Duodenal mucosa (tissue), 2 donors: ENCODE measurements around the gene ZNHIT3.
A peak's percentile ranks its signal among the peaks of the same experiment; 100 is the strongest.

Source experiments
- H3K27ac ChIP-seq: one replicate; pipeline ENCODE4 v1.7.0; 2013; ENCODE audit warnings: low read depth, low read length
- H3K27me3 ChIP-seq, 2 donors: one replicate each; pipeline ENCODE4 v1.7.0; 2013; ENCODE audit warnings: low read length in 2 of 2, control low read depth in 1 of 2; ENCODE audit not compliant: insufficient read depth in 2 of 2, control insufficient read depth in 1 of 2
- H3K36me3 ChIP-seq, 2 donors: one replicate each; pipeline ENCODE4 v1.7.0; 2013; ENCODE audit warnings: low read length in 2 of 2, control low read depth in 1 of 2; ENCODE audit not compliant: insufficient read depth in 2 of 2, control insufficient read depth in 1 of 2
- H3K4me1 ChIP-seq, 2 donors: one replicate each; pipeline ENCODE4 v1.7.0; 2013; ENCODE audit warnings: low read length in 2 of 2, control low read depth in 1 of 2; ENCODE audit not compliant: insufficient read depth in 2 of 2, control insufficient read depth in 1 of 2
- H3K4me3 ChIP-seq, 2 donors: one replicate each; pipeline ENCODE4 v1.7.0; 2013; ENCODE audit warnings: low read length in 2 of 2, low read depth in 1 of 2
- H3K9ac ChIP-seq, 2 donors: one replicate each; pipeline ENCODE4 v1.7.0; 2013; ENCODE audit warnings: low read length in 2 of 2, low read depth in 1 of 2
- H3K9me3 ChIP-seq, 2 donors: one replicate each; pipeline ENCODE4 v1.7.0; 2013; ENCODE audit warnings: low read length in 2 of 2, control low read depth in 1 of 2; ENCODE audit not compliant: control insufficient read depth in 1 of 2

ZNHIT3 gene

DNA sequence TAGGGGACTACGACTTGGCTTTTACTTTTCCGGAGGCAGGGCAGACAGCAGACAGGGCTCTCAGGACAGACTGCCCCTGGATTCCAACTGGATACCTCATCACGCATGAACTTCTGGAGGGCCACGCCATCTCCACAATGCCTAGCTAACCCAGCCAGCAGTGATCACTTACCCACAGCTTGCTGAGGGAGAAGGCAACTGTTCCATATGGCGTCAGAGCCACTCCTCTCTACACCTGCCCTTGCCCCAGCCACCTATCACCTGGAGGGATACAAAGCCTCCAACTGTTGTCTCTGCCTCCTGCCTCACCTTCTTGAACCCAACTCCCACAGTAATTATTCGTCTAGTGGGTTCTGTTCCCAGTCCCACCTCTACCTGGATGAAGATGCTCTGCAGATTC is 39.4 kb downstream of the ZNHIT3 start:
- H3K27me3 ChIP-seq, result no peaks in the 10 kb centered on the region
- no peak overlapping the region for H3K9ac ChIP-seq
- H3K4me3 ChIP-seq, result no peak overlapping the region
- no peak overlapping the region for H3K27ac ChIP-seq
- no peaks in the 10 kb centered on the region for H3K9me3 ChIP-seq
- H3K36me3 ChIP-seq, result peaks cover 31 to 54% of the 10 kb centered on the region in 2 donors
- H3K4me1 ChIP-seq, result no peaks in the 10 kb centered on the region

- Histone ChIP-seq H3K9me3 (no peaks in the 10 kb centered on the region), H3K27ac (no peak overlapping the region), H3K4me1 (no peaks in the 10 kb centered on the region), H3K9ac (no peak overlapping the region), H3K4me3 (no peak overlapping the region), H3K27me3 (no peaks in the 10 kb centered on the region), H3K36me3 (peaks cover 38 to 67% of the 10 kb centered on the region in 2 donors)
Observed at GRCh38 chr17:36527621-36528250, 41.3 kb downstream of the ZNHIT3 start.

DNA sequence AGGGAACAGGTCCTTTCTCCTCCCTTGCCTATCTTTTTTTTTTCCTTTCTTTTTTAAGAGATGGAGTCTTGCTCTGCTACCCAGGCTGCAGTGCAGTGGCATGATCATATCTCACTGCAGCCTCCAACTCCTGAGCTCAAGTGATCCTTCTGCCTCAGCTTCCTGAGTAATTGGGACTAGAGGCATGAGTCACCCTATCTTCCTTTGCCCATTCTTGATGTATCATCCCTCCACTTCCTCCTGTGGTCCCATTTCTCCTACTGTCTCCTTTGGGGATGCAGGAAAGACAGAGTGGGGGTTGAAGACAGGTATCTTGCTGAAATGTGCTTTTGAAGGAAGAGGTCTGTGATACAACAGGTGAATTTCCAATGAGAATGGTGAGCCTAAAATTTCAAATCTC is 42.6 kb downstream of the ZNHIT3 start:
- Histone ChIP-seq H3K27me3 (no peaks in the 10 kb centered on the region), H3K9me3 (no peaks in the 10 kb centered on the region)

GRCh38 chr17:36532435-36532975 is 46.0 kb downstream of the ZNHIT3 start:
- Histone ChIP-seq H3K9ac (no peak overlapping the region), H3K27me3 (no peaks in the 10 kb centered on the region), H3K4me3 (no peak overlapping the region), H3K9me3 (no peaks in the 10 kb centered on the region), H3K4me1 (peaks cover 5 to 15% of the 10 kb centered on the region in 2 donors), H3K36me3 (peaks cover 20 to 43% of the 10 kb centered on the region in 2 donors), H3K27ac (no peak overlapping the region)

More for the DNA sequence above, 42.6 kb downstream of the ZNHIT3 start:
- Histone ChIP-seq H3K4me1 (peaks cover 0 to 9% of the 10 kb centered on the region in 2 donors), H3K27ac (no peak overlapping the region), H3K36me3 (peaks cover 41 to 67% of the 10 kb centered on the region in 2 donors), H3K9ac (no peak overlapping the region), H3K4me3 (no peak overlapping the region)

DNA sequence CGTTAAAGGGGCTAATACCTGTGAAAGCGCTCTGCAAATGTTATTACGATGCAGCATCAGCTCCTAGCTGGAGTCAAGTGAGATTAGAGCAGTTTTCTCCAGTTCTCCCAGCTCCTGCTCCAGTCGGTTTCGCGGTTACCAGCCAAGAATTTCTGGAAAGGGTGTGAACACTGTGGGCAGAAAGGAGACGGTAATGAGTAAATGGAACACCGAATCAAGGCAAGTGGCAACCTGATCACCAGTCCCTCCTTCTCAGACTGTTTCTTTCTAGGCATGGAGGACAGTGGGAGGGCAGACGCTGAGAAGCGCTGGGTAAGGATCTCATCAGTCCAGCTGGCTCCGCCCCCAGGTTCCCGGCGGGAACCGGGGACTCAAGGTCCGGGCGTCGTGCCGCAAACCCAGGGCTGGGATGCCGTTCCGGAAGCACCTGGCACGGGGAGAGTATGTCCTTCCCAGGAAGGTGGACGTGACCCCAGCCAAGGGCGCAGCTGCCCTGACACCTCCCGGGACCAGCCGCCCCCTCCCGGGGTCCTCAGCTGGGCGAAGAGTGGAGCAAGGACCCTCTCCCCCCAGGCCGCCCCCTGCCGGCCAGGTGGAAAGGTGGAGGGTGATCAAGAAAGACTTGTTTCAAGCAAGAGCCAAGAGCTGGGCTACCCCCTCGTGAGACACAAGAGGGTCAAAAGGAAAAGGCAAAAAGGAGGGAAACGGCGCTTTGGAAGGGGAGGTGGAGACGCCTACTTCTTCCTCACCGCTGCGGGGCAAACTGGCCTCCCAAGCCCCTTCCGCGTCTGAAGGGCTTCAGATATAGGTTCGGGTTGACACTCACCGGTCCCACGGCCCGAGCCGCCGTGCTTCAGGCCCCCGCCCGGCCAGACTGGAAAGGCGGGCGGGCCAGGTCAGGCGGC is 47.7 kb downstream of the ZNHIT3 start:
- Histone ChIP-seq H3K9ac (peak overlapping the region; percentile 89 to 96), H3K36me3 (peaks cover 16 to 34% of the 10 kb centered on the region in 2 donors), H3K9me3 (no peaks in the 10 kb centered on the region), H3K27ac (peak overlapping the region; percentile 97), H3K4me3 (peak overlapping the region; percentile 85 to 98), H3K27me3 (no peaks in the 10 kb centered on the region), H3K4me1 (peaks cover 5 to 15% of the 10 kb centered on the region in 2 donors)

DNA sequence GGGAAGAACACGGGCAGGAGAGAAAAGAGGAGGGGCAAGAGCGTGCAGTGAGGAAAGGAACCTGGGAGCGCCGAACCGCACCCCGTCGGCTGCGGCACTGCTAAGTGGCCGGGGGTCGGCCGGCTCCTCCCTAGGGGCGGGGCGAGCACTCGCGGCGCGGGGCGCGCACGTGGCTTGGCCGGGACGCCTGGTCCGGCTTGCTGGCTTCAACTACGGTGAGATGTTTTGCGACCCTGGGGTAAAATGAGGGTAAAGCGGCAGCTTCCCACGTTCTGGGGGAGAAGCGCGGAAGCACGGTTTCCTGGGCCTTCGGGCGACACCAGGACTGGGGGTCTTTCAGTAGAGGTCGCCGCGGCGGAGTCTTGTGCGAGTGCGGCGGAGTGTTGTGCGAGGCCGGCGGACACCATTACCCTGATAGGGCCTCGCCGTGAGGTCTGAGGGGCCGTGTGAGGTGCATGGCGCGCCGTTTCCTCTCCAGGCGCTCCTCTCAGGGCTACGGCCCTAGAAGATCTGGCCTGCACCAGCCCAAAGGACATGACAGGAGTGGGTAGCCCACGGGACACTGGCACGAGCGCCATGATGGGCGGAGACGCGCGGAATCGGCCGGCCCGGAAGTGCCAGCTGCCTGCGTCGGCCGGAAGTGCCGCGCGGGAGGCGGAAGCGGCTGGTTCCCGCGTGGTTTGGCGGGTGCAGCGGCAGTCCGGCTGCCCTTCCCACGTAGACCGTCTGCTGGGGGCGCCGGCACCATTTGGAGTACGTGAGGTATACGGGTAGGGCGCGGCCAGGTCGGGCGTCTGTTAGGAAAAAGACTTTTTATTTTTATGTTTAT is 48.6 kb downstream of the ZNHIT3 start, which contains the start of the genes MYO19 and PIGW:
Gene MYO19, minus strand, starts transcription at position 29 of the 829 bp plus-strand sequence. CDS start 2,330 bp downstream, outside the sequence.
Gene PIGW, plus strand, starts transcription at position 148 of the 829 bp plus-strand sequence. CDS start 2,115 bp downstream, outside the sequence.
- peak within 1 kb of the TSS; percentile 85 to 98 for H3K4me3 ChIP-seq
- H3K36me3 ChIP-seq, result peaks cover 16 to 30% of the 10 kb centered on the region in 2 donors
- H3K27me3 ChIP-seq, result no peaks in the 10 kb centered on the region
- H3K9ac ChIP-seq, result peak within 1 kb of the TSS; percentile 89 to 96
- peaks cover 5 to 15% of the 10 kb centered on the region in 2 donors for H3K4me1 ChIP-seq
- H3K27ac ChIP-seq, result peak within 1 kb of the TSS; percentile 97
- no peaks in the 10 kb centered on the region for H3K9me3 ChIP-seq

GRCh38 chr17:36535669-36536081 is 49.2 kb downstream of the ZNHIT3 start:
- Histone ChIP-seq H3K27ac (no peak overlapping the region), H3K4me3 (peak overlapping the region; percentile 85 to 98), H3K9me3 (no peaks in the 10 kb centered on the region), H3K27me3 (no peaks in the 10 kb centered on the region), H3K9ac (peak overlapping the region; percentile 89 to 96), H3K36me3 (peaks cover 16 to 30% of the 10 kb centered on the region in 2 donors), H3K4me1 (peaks cover 5 to 15% of the 10 kb centered on the region in 2 donors)

DNA sequence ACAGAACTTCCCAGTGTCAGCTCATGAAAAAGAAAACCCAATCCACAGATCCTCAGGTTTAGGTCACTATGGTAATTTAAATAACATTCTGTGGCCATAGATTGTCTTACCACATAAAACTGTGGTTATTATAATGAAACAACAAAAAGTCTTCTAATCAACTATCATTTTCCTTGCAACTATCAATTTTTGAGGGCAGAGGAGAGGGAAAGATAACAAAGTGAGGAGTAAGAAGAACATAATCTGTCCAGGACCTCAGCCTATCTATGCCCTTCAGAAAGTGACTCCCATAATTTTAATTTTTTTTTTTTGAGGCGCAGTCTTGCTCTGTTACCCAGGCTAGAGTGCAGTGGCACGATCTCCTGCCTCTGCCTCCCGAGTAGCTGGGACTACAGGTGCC is 54.2 kb downstream of the ZNHIT3 start:
- no peak overlapping the region for H3K4me3 ChIP-seq
- peaks cover 12 to 17% of the 10 kb centered on the region in 2 donors for H3K4me1 ChIP-seq
- H3K9me3 ChIP-seq, result no peaks in the 10 kb centered on the region
- H3K9ac ChIP-seq, result no peak overlapping the region
- H3K36me3 ChIP-seq, result peaks cover 4 to 6% of the 10 kb centered on the region in 2 donors
- H3K27ac ChIP-seq, result no peak overlapping the region
- H3K27me3 ChIP-seq, result no peaks in the 10 kb centered on the region

DNA sequence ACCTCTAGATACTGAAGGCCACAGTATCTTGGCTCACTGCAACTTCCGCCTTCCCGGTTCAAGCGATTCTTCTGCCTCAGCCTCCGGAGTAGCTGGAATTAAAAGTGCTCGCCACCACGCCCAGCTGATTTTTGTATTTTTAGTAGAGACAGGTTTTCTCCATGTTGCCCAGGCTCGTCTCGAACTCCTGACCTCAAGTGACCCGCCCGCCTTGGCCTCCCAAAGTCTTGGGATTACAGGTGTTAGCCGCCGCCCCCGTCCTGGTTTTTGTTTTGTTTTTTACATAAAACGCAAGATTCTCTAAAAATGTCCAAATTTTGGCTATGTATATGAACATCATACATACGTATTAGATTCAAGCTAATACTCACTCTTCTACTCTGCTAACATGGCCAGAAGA is 56.3 kb downstream of the ZNHIT3 start:
- H3K27ac ChIP-seq, result no peak overlapping the region
- H3K27me3 ChIP-seq, result no peaks in the 10 kb centered on the region
- peaks cover 25 to 32% of the 10 kb centered on the region in 2 donors for H3K4me1 ChIP-seq
- H3K9me3 ChIP-seq, result no peaks in the 10 kb centered on the region
- no peak overlapping the region for H3K9ac ChIP-seq
- H3K4me3 ChIP-seq, result no peak overlapping the region
- peaks cover 0 to 7% of the 10 kb centered on the region in 2 donors for H3K36me3 ChIP-seq
